WTC11 (cell line): ENCODE measurements around the gene LGR4. TPM values are rescaled to one million over a fixed set of nuclear protein-coding genes. Genes with fewer than 3 reads are reported as not detected.

Source experiments
- ATAC-seq: fragments of 200-7000 bp; cut with Tn5 transposase; 2 replicates; pipeline ENCODE4 v1.10.0; 2021; ENCODE audit warnings: mild to moderate bottlenecking, moderate library complexity
- CTCF ChIA-PET: fragments of 300-600 bp; sonication (Branson Sonifier 250); formaldehyde crosslinking; loops from one replicate; lab custom pipeline; 2021; ENCODE audit warnings: antibody characterized with exemption; lab: Charles Lee
- POLR2A ChIA-PET: fragments of 350-600 bp; sonication (Branson Sonifier 250); formaldehyde crosslinking; loops from one replicate; lab custom pipeline; 2021; ENCODE audit warnings: antibody characterized with exemption; lab: Charles Lee
- DNase-seq: peaks from one replicate; pipeline ENCODE4 v3.0.0; 2021; ENCODE audit warnings: low spot score
- H3K27ac Mint-ChIP-seq: 2 replicates; pipeline ENCODE4 v1.8.0; 2021; ENCODE audit warnings: mixed read lengths
- H3K27me3 Mint-ChIP-seq: 2 replicates; pipeline ENCODE4 v1.8.0; 2021; ENCODE audit warnings: low read depth, mild to moderate bottlenecking, moderate library complexity, mixed read lengths
- H3K36me3 Mint-ChIP-seq: 2 replicates; pipeline ENCODE4 v1.8.0; 2021; ENCODE audit warnings: mixed read lengths
- H3K4me1 Mint-ChIP-seq: 2 replicates; pipeline ENCODE4 v1.8.0; 2022; ENCODE audit warnings: mixed read lengths
- H3K4me3 Mint-ChIP-seq: 2 replicates; pipeline ENCODE4 v1.8.0; 2021; ENCODE audit warnings: mild to moderate bottlenecking, moderate library complexity, mixed read lengths
- H3K9me3 Mint-ChIP-seq: 2 replicates; pipeline ENCODE4 v1.8.0; 2021; ENCODE audit warnings: mixed read lengths
- ATF1 ChIP-seq: sonication (generic); formaldehyde crosslinking; IDR thresholded peaks from 2 replicates; pipeline ENCODE4 v1.8.1; 2023; ENCODE audit warnings: mild to moderate bottlenecking, moderate library complexity, missing genetic modification reagents
- CBFB ChIP-seq: sonication (generic); formaldehyde crosslinking; IDR thresholded peaks from 2 replicates; pipeline ENCODE4 v1.8.1; 2022; ENCODE audit warnings: mild to moderate bottlenecking, low read depth, missing genetic modification reagents
- CTCF ChIP-seq: fragments of 200-600 bp; IDR thresholded peaks from 2 replicates; pipeline ENCODE4 v1.8.0; 2022; ENCODE audit warnings: antibody characterized with exemption
- ESRRA ChIP-seq: sonication (generic); formaldehyde crosslinking; IDR thresholded peaks from 2 replicates; pipeline ENCODE4 v1.8.1; 2022; ENCODE audit warnings: mild to moderate bottlenecking, missing genetic modification reagents, borderline replicate concordance
- GABPB1 ChIP-seq: sonication (generic); formaldehyde crosslinking; IDR thresholded peaks from 2 replicates; pipeline ENCODE4 v1.8.1; 2023; ENCODE audit warnings: mild to moderate bottlenecking, missing genetic modification reagents
- IRF2 ChIP-seq: sonication (generic); formaldehyde crosslinking; IDR thresholded peaks from 2 replicates; pipeline ENCODE4 v1.8.0; 2022; ENCODE audit warnings: low read depth, missing genetic modification reagents, borderline replicate concordance
- NR3C1 ChIP-seq: sonication (generic); formaldehyde crosslinking; conservative IDR thresholded peaks from 2 replicates; pipeline ENCODE4 v1.8.1; 2023; ENCODE audit warnings: low read depth, mild to moderate bottlenecking, missing genetic modification reagents
- PRRX2 ChIP-seq: fragments of 250-450 bp; sonication (Bioruptor Pico); IDR thresholded peaks from 2 replicates; pipeline ENCODE4 v1.8.0; 2021; ENCODE audit warnings: mild to moderate bottlenecking
- RORB ChIP-seq: fragments of 250-450 bp; sonication (Bioruptor Pico); IDR thresholded peaks from 2 replicates; pipeline ENCODE4 v1.9.0; 2021; ENCODE audit warnings: mild to moderate bottlenecking
- SOX15 ChIP-seq: fragments of 250-450 bp; sonication (Bioruptor Pico); IDR thresholded peaks from 2 replicates; pipeline ENCODE4 v1.9.0; 2021; ENCODE audit warnings: mild to moderate bottlenecking
- ZNF219 ChIP-seq: sonication (generic); formaldehyde crosslinking; IDR thresholded peaks from 2 replicates; pipeline ENCODE4 v1.8.0; 2023; ENCODE audit warnings: missing genetic modification reagents, mild to moderate bottlenecking, borderline replicate concordance
- ZNF532 ChIP-seq: fragments of 250-450 bp; sonication (Bioruptor Pico); IDR thresholded peaks from 2 replicates; pipeline ENCODE4 v1.9.0; 2021; ENCODE audit warnings: mild to moderate bottlenecking, borderline replicate concordance
- total RNA-seq: library from RNA; stranded (reverse); gene quantifications from 3 replicates; pipeline ENCODE4 v1.2.3, GENCODE V29; 2021
- TF ChIP-seq, protein P1 (sequence below): sonication (generic); formaldehyde crosslinking; IDR thresholded peaks from 2 replicates; pipeline ENCODE4 v1.8.1; 2023; ENCODE audit warnings: mild to moderate bottlenecking, missing genetic modification reagents, borderline replicate concordance
- TF ChIP-seq, protein P2 (sequence below): fragments of 250-450 bp; sonication (Bioruptor Pico); IDR thresholded peaks from 2 replicates; pipeline ENCODE4 v2.1.2; 2022; ENCODE audit warnings: mild to moderate bottlenecking, moderate library complexity
- TF ChIP-seq, protein P3 (sequence below): sonication (generic); formaldehyde crosslinking; IDR thresholded peaks from 2 replicates; pipeline ENCODE4 v1.8.1; 2022; ENCODE audit warnings: mild to moderate bottlenecking, missing genetic modification reagents, moderate library complexity, borderline replicate concordance
- TF ChIP-seq, protein P4 (sequence below): sonication (generic); formaldehyde crosslinking; IDR thresholded peaks from 2 replicates; pipeline ENCODE4 v1.8.1; 2023; ENCODE audit warnings: mild to moderate bottlenecking, missing genetic modification reagents, moderate library complexity

The LGR4 gene
- total RNA-seq, 1 experiment from 2014 or later = 53.8 TPM

GRCh38 chr11:27331981-27332380 lies 140.6 kb downstream of the LGR4 start:
- Mint-ChIP-seq H3K4me1 (peaks cover 40% of the 10 kb centered on the region), H3K27ac (no peak overlapping the region), H3K9me3 (no peaks in the 10 kb centered on the region), H3K4me3 (no peak overlapping the region), H3K36me3 (peaks cover 2% of the 10 kb centered on the region), H3K27me3 (no peaks in the 10 kb centered on the region)
- POLR2A ChIA-PET = no interaction called here
- CTCF ChIA-PET = interaction anchor here (1.8 kb wide), 1 partner anchor 36 kb away, joined by 8 read pairs; no protein-coding TSS in a partner anchor
- DNase-seq (no peak), ATAC-seq (no peak)
- TF ChIP-seq, protein P1, sequence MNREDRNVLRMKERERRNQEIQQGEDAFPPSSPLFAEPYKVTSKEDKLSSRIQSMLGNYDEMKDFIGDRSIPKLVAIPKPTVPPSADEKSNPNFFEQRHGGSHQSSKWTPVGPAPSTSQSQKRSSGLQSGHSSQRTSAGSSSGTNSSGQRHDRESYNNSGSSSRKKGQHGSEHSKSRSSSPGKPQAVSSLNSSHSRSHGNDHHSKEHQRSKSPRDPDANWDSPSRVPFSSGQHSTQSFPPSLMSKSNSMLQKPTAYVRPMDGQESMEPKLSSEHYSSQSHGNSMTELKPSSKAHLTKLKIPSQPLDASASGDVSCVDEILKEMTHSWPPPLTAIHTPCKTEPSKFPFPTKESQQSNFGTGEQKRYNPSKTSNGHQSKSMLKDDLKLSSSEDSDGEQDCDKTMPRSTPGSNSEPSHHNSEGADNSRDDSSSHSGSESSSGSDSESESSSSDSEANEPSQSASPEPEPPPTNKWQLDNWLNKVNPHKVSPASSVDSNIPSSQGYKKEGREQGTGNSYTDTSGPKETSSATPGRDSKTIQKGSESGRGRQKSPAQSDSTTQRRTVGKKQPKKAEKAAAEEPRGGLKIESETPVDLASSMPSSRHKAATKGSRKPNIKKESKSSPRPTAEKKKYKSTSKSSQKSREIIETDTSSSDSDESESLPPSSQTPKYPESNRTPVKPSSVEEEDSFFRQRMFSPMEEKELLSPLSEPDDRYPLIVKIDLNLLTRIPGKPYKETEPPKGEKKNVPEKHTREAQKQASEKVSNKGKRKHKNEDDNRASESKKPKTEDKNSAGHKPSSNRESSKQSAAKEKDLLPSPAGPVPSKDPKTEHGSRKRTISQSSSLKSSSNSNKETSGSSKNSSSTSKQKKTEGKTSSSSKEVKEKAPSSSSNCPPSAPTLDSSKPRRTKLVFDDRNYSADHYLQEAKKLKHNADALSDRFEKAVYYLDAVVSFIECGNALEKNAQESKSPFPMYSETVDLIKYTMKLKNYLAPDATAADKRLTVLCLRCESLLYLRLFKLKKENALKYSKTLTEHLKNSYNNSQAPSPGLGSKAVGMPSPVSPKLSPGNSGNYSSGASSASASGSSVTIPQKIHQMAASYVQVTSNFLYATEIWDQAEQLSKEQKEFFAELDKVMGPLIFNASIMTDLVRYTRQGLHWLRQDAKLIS (CRISPR knock-in tag) = no peak
- TF ChIP-seq, protein P2, sequence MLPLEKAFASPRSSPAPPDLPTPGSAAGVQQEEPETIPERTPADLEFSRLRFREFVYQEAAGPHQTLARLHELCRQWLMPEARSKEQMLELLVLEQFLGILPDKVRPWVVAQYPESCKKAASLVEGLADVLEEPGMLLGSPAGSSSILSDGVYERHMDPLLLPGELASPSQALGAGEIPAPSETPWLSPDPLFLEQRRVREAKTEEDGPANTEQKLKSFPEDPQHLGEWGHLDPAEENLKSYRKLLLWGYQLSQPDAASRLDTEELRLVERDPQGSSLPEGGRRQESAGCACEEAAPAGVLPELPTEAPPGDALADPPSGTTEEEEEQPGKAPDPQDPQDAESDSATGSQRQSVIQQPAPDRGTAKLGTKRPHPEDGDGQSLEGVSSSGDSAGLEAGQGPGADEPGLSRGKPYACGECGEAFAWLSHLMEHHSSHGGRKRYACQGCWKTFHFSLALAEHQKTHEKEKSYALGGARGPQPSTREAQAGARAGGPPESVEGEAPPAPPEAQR (CRISPR knock-in tag) = no peak
- TF ChIP-seq NR3C1 (CRISPR knock-in tag) (no peak), ZNF532 (CRISPR knock-in tag) (no peak), CTCF (no peak), CBFB (CRISPR knock-in tag) (no peak), SOX15 (CRISPR knock-in tag) (no peak), ZNF219 (CRISPR knock-in tag) (no peak), RORB (CRISPR knock-in tag) (no peak), PRRX2 (no peak)
- TF ChIP-seq, protein P3, sequence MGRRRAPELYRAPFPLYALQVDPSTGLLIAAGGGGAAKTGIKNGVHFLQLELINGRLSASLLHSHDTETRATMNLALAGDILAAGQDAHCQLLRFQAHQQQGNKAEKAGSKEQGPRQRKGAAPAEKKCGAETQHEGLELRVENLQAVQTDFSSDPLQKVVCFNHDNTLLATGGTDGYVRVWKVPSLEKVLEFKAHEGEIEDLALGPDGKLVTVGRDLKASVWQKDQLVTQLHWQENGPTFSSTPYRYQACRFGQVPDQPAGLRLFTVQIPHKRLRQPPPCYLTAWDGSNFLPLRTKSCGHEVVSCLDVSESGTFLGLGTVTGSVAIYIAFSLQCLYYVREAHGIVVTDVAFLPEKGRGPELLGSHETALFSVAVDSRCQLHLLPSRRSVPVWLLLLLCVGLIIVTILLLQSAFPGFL = no peak

GRCh38 chr11:27330633-27331270 lies 141.8 kb downstream of the LGR4 start:
- Mint-ChIP-seq H3K27me3 (no peaks in the 10 kb centered on the region), H3K4me3 (no peak overlapping the region), H3K36me3 (peaks cover 13% of the 10 kb centered on the region), H3K9me3 (peaks cover 11% of the 10 kb centered on the region), H3K27ac (peak overlapping the region; percentile 37; the same call in 1 of the 2 replicates), H3K4me1 (peaks cover 40% of the 10 kb centered on the region)
- DNase-seq (no peak), ATAC-seq (no peak)
- CTCF ChIA-PET = no interaction called here
- POLR2A ChIA-PET = interaction anchor here (0.6 kb wide), 1 partner anchor 13 kb away, joined by 3 read pairs; no protein-coding TSS in a partner anchor
- TF ChIP-seq CBFB (CRISPR knock-in tag) = no peak
- no peak for TF ChIP-seq ESRRA (CRISPR knock-in tag)
- TF ChIP-seq, protein P2 (CRISPR knock-in tag) = no peak
- no peak for TF ChIP-seq ATF1
- TF ChIP-seq, protein P4, sequence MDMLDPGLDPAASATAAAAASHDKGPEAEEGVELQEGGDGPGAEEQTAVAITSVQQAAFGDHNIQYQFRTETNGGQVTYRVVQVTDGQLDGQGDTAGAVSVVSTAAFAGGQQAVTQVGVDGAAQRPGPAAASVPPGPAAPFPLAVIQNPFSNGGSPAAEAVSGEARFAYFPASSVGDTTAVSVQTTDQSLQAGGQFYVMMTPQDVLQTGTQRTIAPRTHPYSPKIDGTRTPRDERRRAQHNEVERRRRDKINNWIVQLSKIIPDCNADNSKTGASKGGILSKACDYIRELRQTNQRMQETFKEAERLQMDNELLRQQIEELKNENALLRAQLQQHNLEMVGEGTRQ (CRISPR knock-in tag) = no peak
- TF ChIP-seq CTCF = no peak
- no peak for TF ChIP-seq GABPB1 (CRISPR knock-in tag)
- no peak for TF ChIP-seq IRF2
